Panc1 (cell line): ENCODE data around the gene SHANK2. TPM values are rescaled to one million over a fixed set of nuclear protein-coding genes. Genes with fewer than 3 reads are reported as not detected.

ENCODE experiments used
- ATAC-seq: fragments of 200-7000 bp; cut with Tn5 transposase; 2 replicates; pipeline ENCODE4 v1.9.1; 2020; ENCODE audit warnings: mild to moderate bottlenecking, moderate library complexity
- BruUV-seq: library from RNA; stranded (reverse); fragments of 400-500 nt; replicated peaks from 2 replicates; lab custom pipeline; 2021; lab: Mats Ljungman, UMichigan
- CTCF ChIA-PET: fragments of 300-600 bp; sonication (Branson Sonifier 250); formaldehyde crosslinking; loops from one replicate; lab custom pipeline; 2022; ENCODE audit warnings: antibody characterized with exemption; lab: Charles Lee
- POLR2A ChIA-PET: fragments of 300-600 bp; sonication (Branson Sonifier 250); formaldehyde crosslinking; loops from one replicate; lab custom pipeline; 2022; ENCODE audit warnings: antibody characterized with exemption; lab: Charles Lee
- DNase-seq: peaks from one replicate; pipeline ENCODE4 v3.0.0-alpha.2; 2010; ENCODE audit warnings: low read depth, low spot score
- H3K27ac ChIP-seq: 2 replicates; pipeline ENCODE4 v1.5.1; 2011; ENCODE audit warnings: mild to moderate bottlenecking, low read length, inconsistent platforms
- H3K27me3 ChIP-seq: fragments of 200-500 bp; sonication (Bioruptor generic); 2 replicates; pipeline ENCODE4 v1.6.0; 2014; ENCODE audit warnings: low read length, inconsistent platforms; ENCODE audit not compliant: control insufficient read depth, insufficient read depth
- H3K36me3 ChIP-seq: fragments of 200-500 bp; sonication (Bioruptor generic); 2 replicates; pipeline ENCODE4 v1.5.1; 2014; ENCODE audit warnings: inconsistent platforms, mild to moderate bottlenecking, low read length, moderate library complexity; ENCODE audit not compliant: control insufficient read depth, insufficient read depth
- H3K4me1 ChIP-seq: 2 replicates; pipeline ENCODE4 v1.5.1; 2011; ENCODE audit warnings: inconsistent platforms, mild to moderate bottlenecking, low read length, moderate library complexity; ENCODE audit not compliant: control insufficient read depth, insufficient read depth
- H3K4me3 ChIP-seq, 2 experiments: 2 replicates each; pipeline ENCODE4 v1.5.1; 2011 to 2012; ENCODE audit warnings: low read depth in 2 of 2, low read length in 2 of 2, mild to moderate bottlenecking in 2 of 2, inconsistent platforms in 1 of 2, moderate library complexity in 1 of 2
- H3K9me3 ChIP-seq: fragments of 200-500 bp; sonication (Bioruptor generic); 2 replicates; pipeline ENCODE4 v1.5.1; 2014; ENCODE audit warnings: low read depth, mild to moderate bottlenecking, inconsistent platforms, low read length, moderate library complexity; ENCODE audit not compliant: control insufficient read depth, insufficient read depth
- POLR2AphosphoS5 ChIP-seq: IDR thresholded peaks from 2 replicates; pipeline ENCODE4 v1.6.1; 2012; ENCODE audit warnings: mild to moderate bottlenecking, low read depth, low read length, moderate library complexity
- SIN3A ChIP-seq: IDR thresholded peaks from 2 replicates; pipeline ENCODE4 v1.6.1; 2012; ENCODE audit warnings: low read depth, mild to moderate bottlenecking, low read length, moderate library complexity, borderline replicate concordance; ENCODE audit not compliant: insufficient read depth
- TCF7L2 ChIP-seq: IDR thresholded peaks from 2 replicates; pipeline ENCODE4 v1.6.1; 2011; ENCODE audit warnings: mild to moderate bottlenecking, low read depth, low read length, inconsistent platforms
- in situ Hi-C: cut with HindIII; loops from 2 replicates; pipeline ENCODE4 v1.10.0; 2016; ENCODE audit warnings: low sequenced_read_pairs, low pct_unique_long_range_greater_than_20kb
- intact Hi-C: fragments of 100-400 bp; cut with micrococcal nuclease; formaldehyde crosslinking; loops from one replicate; pipeline ENCODE4 v1.10.0; 2022; ENCODE audit not compliant: unreplicated experiment
- total RNA-seq: library from RNA; stranded (reverse); gene quantifications from one replicate; pipeline ENCODE4 v1.2.1, GENCODE V29; 2021; ENCODE audit not compliant: unreplicated experiment
- TF ChIP-seq, protein P1 (sequence below): fragments of 450-650 bp; IDR thresholded peaks from 2 replicates; pipeline ENCODE4 v1.5.1; 2017; ENCODE audit warnings: mild to moderate bottlenecking
- TF ChIP-seq, protein P2 (sequence below), 2 experiments: IDR thresholded peaks; 2 replicates each; pipeline ENCODE4 v1.6.1; 2011 to 2012; ENCODE audit warnings: low read depth in 2 of 2, control low read depth in 1 of 2, low read length in 1 of 2, mild to moderate bottlenecking in 1 of 2, moderate library complexity in 1 of 2; ENCODE audit not compliant: insufficient read depth in 1 of 2

Gene SHANK2
- total RNA-seq, 1 experiment from 2014 or later, result 1.7 TPM

DNA sequence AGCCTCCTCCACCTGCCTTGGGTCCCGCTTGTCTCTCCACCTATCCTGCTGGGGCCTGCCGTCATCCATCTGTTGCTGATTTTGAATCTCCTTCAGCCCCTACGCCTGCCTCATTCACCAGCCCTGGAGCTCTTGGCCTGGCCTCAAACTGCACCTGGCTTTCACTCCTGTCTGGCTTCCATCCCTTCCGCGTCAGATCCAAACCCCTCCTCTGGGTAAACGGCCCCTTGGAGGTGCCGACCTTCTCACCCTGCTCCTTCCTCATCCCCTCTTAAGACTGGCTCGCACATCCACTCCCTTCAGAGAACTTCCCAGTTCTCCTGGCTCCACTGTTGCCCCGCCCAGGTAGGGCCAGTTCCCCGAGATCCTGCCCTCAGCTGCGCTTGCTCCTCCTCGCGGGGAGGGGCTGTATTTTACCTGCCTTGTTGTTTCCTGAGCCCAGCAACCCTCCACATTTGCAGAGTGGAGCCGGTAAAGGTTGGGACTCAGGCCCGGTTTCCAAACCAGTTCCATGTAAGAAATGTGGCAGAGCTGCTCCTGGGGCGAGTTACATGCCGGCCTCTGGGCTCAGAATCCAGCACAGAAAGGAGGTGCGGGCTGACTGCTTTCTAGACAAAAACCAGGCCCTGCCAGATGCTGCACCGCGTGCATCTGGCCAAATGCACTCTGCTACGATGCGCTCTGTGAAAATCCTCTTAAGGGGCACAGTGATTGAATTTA lies 13.9 kb upstream of the SHANK2 start:
- TF ChIP-seq, protein P1, sequence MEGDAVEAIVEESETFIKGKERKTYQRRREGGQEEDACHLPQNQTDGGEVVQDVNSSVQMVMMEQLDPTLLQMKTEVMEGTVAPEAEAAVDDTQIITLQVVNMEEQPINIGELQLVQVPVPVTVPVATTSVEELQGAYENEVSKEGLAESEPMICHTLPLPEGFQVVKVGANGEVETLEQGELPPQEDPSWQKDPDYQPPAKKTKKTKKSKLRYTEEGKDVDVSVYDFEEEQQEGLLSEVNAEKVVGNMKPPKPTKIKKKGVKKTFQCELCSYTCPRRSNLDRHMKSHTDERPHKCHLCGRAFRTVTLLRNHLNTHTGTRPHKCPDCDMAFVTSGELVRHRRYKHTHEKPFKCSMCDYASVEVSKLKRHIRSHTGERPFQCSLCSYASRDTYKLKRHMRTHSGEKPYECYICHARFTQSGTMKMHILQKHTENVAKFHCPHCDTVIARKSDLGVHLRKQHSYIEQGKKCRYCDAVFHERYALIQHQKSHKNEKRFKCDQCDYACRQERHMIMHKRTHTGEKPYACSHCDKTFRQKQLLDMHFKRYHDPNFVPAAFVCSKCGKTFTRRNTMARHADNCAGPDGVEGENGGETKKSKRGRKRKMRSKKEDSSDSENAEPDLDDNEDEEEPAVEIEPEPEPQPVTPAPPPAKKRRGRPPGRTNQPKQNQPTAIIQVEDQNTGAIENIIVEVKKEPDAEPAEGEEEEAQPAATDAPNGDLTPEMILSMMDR, result no peak
- no peak for TF ChIP-seq SIN3A
- TF ChIP-seq POLR2AphosphoS5, result no peak
- TF ChIP-seq, protein P2, sequence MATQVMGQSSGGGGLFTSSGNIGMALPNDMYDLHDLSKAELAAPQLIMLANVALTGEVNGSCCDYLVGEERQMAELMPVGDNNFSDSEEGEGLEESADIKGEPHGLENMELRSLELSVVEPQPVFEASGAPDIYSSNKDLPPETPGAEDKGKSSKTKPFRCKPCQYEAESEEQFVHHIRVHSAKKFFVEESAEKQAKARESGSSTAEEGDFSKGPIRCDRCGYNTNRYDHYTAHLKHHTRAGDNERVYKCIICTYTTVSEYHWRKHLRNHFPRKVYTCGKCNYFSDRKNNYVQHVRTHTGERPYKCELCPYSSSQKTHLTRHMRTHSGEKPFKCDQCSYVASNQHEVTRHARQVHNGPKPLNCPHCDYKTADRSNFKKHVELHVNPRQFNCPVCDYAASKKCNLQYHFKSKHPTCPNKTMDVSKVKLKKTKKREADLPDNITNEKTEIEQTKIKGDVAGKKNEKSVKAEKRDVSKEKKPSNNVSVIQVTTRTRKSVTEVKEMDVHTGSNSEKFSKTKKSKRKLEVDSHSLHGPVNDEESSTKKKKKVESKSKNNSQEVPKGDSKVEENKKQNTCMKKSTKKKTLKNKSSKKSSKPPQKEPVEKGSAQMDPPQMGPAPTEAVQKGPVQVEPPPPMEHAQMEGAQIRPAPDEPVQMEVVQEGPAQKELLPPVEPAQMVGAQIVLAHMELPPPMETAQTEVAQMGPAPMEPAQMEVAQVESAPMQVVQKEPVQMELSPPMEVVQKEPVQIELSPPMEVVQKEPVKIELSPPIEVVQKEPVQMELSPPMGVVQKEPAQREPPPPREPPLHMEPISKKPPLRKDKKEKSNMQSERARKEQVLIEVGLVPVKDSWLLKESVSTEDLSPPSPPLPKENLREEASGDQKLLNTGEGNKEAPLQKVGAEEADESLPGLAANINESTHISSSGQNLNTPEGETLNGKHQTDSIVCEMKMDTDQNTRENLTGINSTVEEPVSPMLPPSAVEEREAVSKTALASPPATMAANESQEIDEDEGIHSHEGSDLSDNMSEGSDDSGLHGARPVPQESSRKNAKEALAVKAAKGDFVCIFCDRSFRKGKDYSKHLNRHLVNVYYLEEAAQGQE (IDR thresholded peaks at IDR 0.05; ENCODE audit: insufficient read depth in 1 of 2, low read depth in 2 of 2, low read length in 1 of 2), result no peak
- no peak for TF ChIP-seq TCF7L2
- no peak for DNase-seq
- no peaks in the 10 kb centered on the region for H3K4me1 ChIP-seq
- intact Hi-C loops (no loop called here), in situ Hi-C loops (no loop called here)
- POLR2A ChIA-PET, result no interaction called here
- no peaks in the 10 kb centered on the region for H3K9me3 ChIP-seq
- H3K36me3 ChIP-seq, result no peaks in the 10 kb centered on the region
- H3K27me3 ChIP-seq, result no peaks in the 10 kb centered on the region
- no peak overlapping the region for H3K27ac ChIP-seq
- no peak overlapping the region for H3K4me3 ChIP-seq
- CTCF ChIA-PET, result no interaction called here
- no TSS peak for BruUV-seq
- ATAC-seq, result no peak

DNA sequence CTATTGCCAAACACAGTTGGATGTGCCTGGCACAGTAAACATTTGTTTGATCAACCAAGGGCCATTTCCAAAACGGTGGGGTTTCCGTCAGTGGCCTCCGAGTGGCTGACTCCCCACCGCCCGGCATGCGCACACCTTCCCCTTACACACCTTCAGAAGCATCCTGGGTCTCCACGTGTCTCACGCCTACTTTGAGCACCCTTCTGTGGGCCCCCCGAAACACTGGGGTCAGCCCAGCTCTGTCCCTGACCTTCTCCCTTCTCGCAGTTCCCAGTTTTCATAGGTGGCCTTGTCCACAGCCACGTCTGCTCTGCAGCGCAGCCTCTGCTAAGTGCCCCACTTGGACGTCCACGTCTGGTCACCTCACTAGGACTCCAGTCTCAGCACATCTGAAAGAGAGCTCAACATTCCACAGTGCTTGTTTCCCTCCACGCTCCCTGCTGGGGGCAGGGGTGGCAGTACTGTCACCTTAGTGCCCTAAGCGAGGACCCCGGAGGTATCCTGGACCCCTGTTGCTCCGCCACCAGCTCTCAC lies 13.2 kb upstream of the SHANK2 start:
- no peaks in the 10 kb centered on the region for H3K4me1 ChIP-seq
- no TSS peak for BruUV-seq
- H3K4me3 ChIP-seq, result no peak overlapping the region
- no peak overlapping the region for H3K27ac ChIP-seq
- H3K36me3 ChIP-seq, result no peaks in the 10 kb centered on the region
- TF ChIP-seq SIN3A, result no peak
- TF ChIP-seq, protein P1, result no peak
- TF ChIP-seq, protein P2 (IDR thresholded peaks at IDR 0.05; ENCODE audit: insufficient read depth in 1 of 2, low read depth in 2 of 2, low read length in 1 of 2), result no peak
- TF ChIP-seq POLR2AphosphoS5, result no peak
- no peak for TF ChIP-seq TCF7L2
- in situ Hi-C loops (no loop called here), intact Hi-C loops (no loop called here)
- no peak for ATAC-seq
- CTCF ChIA-PET, result no interaction called here
- POLR2A ChIA-PET, result no interaction called here
- H3K9me3 ChIP-seq, result no peaks in the 10 kb centered on the region
- H3K27me3 ChIP-seq, result no peaks in the 10 kb centered on the region
- no peak for DNase-seq
